IMR-90 (cell line): Measurements from ENCODE around the gene STX2. TPM values are rescaled to one million over a fixed set of nuclear protein-coding genes. Genes with fewer than 3 reads are reported as not detected.
A peak's percentile ranks its signal among the peaks of the same experiment; 100 is the strongest.

Experiments used
- ATAC-seq: fragments of 200-7000 bp; cut with Tn5 transposase; 2 replicates; pipeline ENCODE4 v1.9.1; 2020; ENCODE audit warnings: low read depth, mild to moderate bottlenecking, moderate library complexity
- BruUV-seq: library from RNA; stranded (reverse); fragments of 400-500 nt; replicated peaks from 2 replicates; lab custom pipeline; 2021; lab: Mats Ljungman, UMichigan
- CTCF ChIA-PET: fragments of 300-600 bp; formaldehyde crosslinking; extraction: SDS; loops from one replicate; lab custom pipeline; 2021; ENCODE audit warnings: antibody characterized with exemption; lab: Yijun Ruan, JAX
- POLR2A ChIA-PET: fragments of 300-600 bp; sonication (Branson Sonifier 250); formaldehyde crosslinking; loops from one replicate; lab custom pipeline; 2022; ENCODE audit warnings: antibody characterized with exemption; ENCODE audit not compliant: unreplicated experiment; lab: Charles Lee
- DNase-seq: peaks from one replicate; pipeline ENCODE4 v3.0.0; 2013
- H2AFZ ChIP-seq: replicated peaks from 2 replicates; pipeline ENCODE3; 2013; ENCODE audit warnings: low read length, mild to moderate bottlenecking; ENCODE audit not compliant: poor library complexity
- H2AK5ac ChIP-seq: 2 replicates; pipeline ENCODE4 v1.6.1; 2013; ENCODE audit warnings: low read depth, low read length, inconsistent platforms
- H2AK9ac ChIP-seq: replicated peaks from 2 replicates; pipeline ENCODE3; 2013; ENCODE audit warnings: mild to moderate bottlenecking, low read depth, low read length, moderate library complexity; ENCODE audit not compliant: poor library complexity
- H2BK120ac ChIP-seq: 2 replicates; pipeline ENCODE4 v1.6.1; 2013; ENCODE audit warnings: low read depth, low read length, inconsistent platforms
- H2BK15ac ChIP-seq: 3 replicates; pipeline ENCODE4 v1.6.1; 2013; ENCODE audit warnings: low read depth, low read length, inconsistent platforms
- H2BK20ac ChIP-seq: 2 replicates; pipeline ENCODE4 v1.6.1; 2013; ENCODE audit warnings: low read depth, mild to moderate bottlenecking, inconsistent platforms, low read length, moderate library complexity
- H2BK5ac ChIP-seq: 2 replicates; pipeline ENCODE4 v1.6.1; 2013; ENCODE audit warnings: mild to moderate bottlenecking, low read depth, low read length, inconsistent platforms; ENCODE audit not compliant: poor library complexity, severe bottlenecking
- H3K14ac ChIP-seq: replicated peaks from 2 replicates; pipeline ENCODE4 v1.6.1; 2013; ENCODE audit warnings: low read depth, low read length, inconsistent platforms
- H3K18ac ChIP-seq: 2 replicates; pipeline ENCODE4 v1.6.1; 2013; ENCODE audit warnings: low read depth, low read length, control low read depth
- H3K23ac ChIP-seq: 2 replicates; pipeline ENCODE4 v1.6.1; 2013; ENCODE audit warnings: low read depth, low read length, inconsistent platforms
- H3K27ac ChIP-seq: 2 replicates; pipeline ENCODE4 v1.5.1; 2013; ENCODE audit warnings: mild to moderate bottlenecking, control low read depth, low read length; ENCODE audit not compliant: insufficient read depth
- H3K27me3 ChIP-seq: 2 replicates; pipeline ENCODE4 v1.6.1; 2013; ENCODE audit warnings: low read length; ENCODE audit not compliant: control insufficient read depth, insufficient read depth
- H3K36me3 ChIP-seq: 2 replicates; pipeline ENCODE4 v1.6.1; 2013; ENCODE audit warnings: low read length, mixed read lengths; ENCODE audit not compliant: control insufficient read depth, insufficient read depth
- H3K4ac ChIP-seq: 2 replicates; pipeline ENCODE4 v1.6.1; 2013; ENCODE audit warnings: low read depth, low read length, inconsistent platforms
- H3K4me1 ChIP-seq: 2 replicates; pipeline ENCODE4 v1.6.1; 2013; ENCODE audit warnings: low read length, mixed read lengths; ENCODE audit not compliant: control insufficient read depth, insufficient read depth
- H3K4me2 ChIP-seq: 2 replicates; pipeline ENCODE4 v1.6.1; 2013; ENCODE audit warnings: low read depth, mild to moderate bottlenecking, control low read depth, low read length, moderate library complexity
- H3K4me3 ChIP-seq: 2 replicates; pipeline ENCODE4 v1.5.1; 2013; ENCODE audit warnings: low read depth, mild to moderate bottlenecking, control low read depth, low read length, moderate library complexity; ENCODE audit not compliant: insufficient read depth
- H3K56ac ChIP-seq: 2 replicates; pipeline ENCODE4 v1.6.1; 2013; ENCODE audit warnings: low read length, inconsistent platforms; ENCODE audit not compliant: insufficient read depth; ENCODE audit errors: extremely low read depth
- H3K79me1 ChIP-seq, 2 experiments: 2 replicates each; pipeline ENCODE4 v1.6.1; 2013; ENCODE audit warnings: low read length in 2 of 2, inconsistent platforms in 1 of 2, low read depth in 1 of 2
- H3K9ac ChIP-seq: 2 replicates; pipeline ENCODE4 v1.6.1; 2013; ENCODE audit warnings: low read depth, low read length, control low read depth
- H3K9me1 ChIP-seq: 2 replicates; pipeline ENCODE4 v1.6.1; 2013; ENCODE audit warnings: low read length, inconsistent platforms; ENCODE audit not compliant: insufficient read depth
- H3K9me3 ChIP-seq: 2 replicates; pipeline ENCODE4 v1.6.1; 2013; ENCODE audit warnings: low read length; ENCODE audit not compliant: control insufficient read depth, insufficient read depth
- H4K20me1 ChIP-seq: 2 replicates; pipeline ENCODE4 v1.6.1; 2013; ENCODE audit warnings: low read length, inconsistent platforms; ENCODE audit not compliant: insufficient read depth
- H4K5ac ChIP-seq: 2 replicates; pipeline ENCODE4 v1.6.1; 2013; ENCODE audit warnings: mild to moderate bottlenecking, low read depth, low read length, control low read depth
- H4K8ac ChIP-seq, 2 experiments: 2 replicates each; pipeline ENCODE4 v1.6.1; 2013; ENCODE audit warnings: low read depth in 2 of 2, low read length in 2 of 2, control low read depth in 1 of 2, inconsistent platforms in 1 of 2
- H4K91ac ChIP-seq: 2 replicates; pipeline ENCODE4 v1.6.1; 2013; ENCODE audit warnings: low read depth, low read length, inconsistent platforms; ENCODE audit not compliant: insufficient read depth
- BHLHE40 ChIP-seq: fragments of 150-350 bp; IDR thresholded peaks from 2 replicates; pipeline ENCODE4 v1.6.1; 2016; ENCODE audit warnings: mild to moderate bottlenecking, low read depth, low read length
- CEBPB ChIP-seq: IDR thresholded peaks from 2 replicates; pipeline ENCODE4 v1.6.1; 2012; ENCODE audit warnings: low read depth, low read length, improper control_type of control experiment
- CHD1 ChIP-seq: IDR thresholded peaks from 2 replicates; pipeline ENCODE4 v1.6.1; 2012; ENCODE audit warnings: low read depth, low read length, improper control_type of control experiment
- FOS ChIP-seq: fragments of 150-350 bp; IDR thresholded peaks from 2 replicates; pipeline ENCODE4 v1.6.1; 2016; ENCODE audit warnings: low read depth, low read length
- MAFK ChIP-seq: IDR thresholded peaks from 2 replicates; pipeline ENCODE4 v1.6.1; 2012; ENCODE audit warnings: low read depth, low read length, improper control_type of control experiment
- MAZ ChIP-seq: IDR thresholded peaks from 2 replicates; pipeline ENCODE4 v1.6.1; 2012; ENCODE audit warnings: low read depth, mild to moderate bottlenecking, low read length, improper control_type of control experiment, moderate library complexity, borderline replicate concordance
- NFE2L2 ChIP-seq: fragments of 150-350 bp; IDR thresholded peaks from 2 replicates; pipeline ENCODE4 v1.6.1; 2016; ENCODE audit warnings: low read depth, mild to moderate bottlenecking, low read length
- RAD21 ChIP-seq: IDR thresholded peaks from 2 replicates; pipeline ENCODE4 v1.6.1; 2012; ENCODE audit warnings: low read length, improper control_type of control experiment
- RCOR1 ChIP-seq: IDR thresholded peaks from 2 replicates; pipeline ENCODE4 v1.6.1; 2012; ENCODE audit warnings: mild to moderate bottlenecking, low read length, improper control_type of control experiment; ENCODE audit not compliant: insufficient replicate concordance
- WGBS, 2 experiments: methylation state at CpG; one replicate each; pipeline versions ENCODE4 v1.1.5 to v1.1.7; 2013; ENCODE audit warnings: missing lambda C conversion rate in 2 of 2; ENCODE audit not compliant: insufficient read length in 1 of 2; ENCODE audit errors: extremely low coverage in 2 of 2; 5-methylcytosine and 5-hydroxymethylcytosine counted together
- dilution Hi-C: fragments of 300-500 bp; cut with HindIII; formaldehyde crosslinking; loops from one replicate; pipeline ENCODE4 v1.14.3; 2018; ENCODE audit warnings: low sequenced_read_pairs; ENCODE audit not compliant: unreplicated experiment
- in situ Hi-C: fragments of 300-500 bp; cut with MboI; formaldehyde crosslinking; loops from 3 replicates; pipeline ENCODE4 v1.14.3; 2019; ENCODE audit warnings: low sequenced_read_pairs, inconsistent platforms, mixed read lengths
- intact Hi-C: fragments of 100-400 bp; cut with micrococcal nuclease; formaldehyde crosslinking; loops from 2 replicates; pipeline ENCODE4 v1.10.0; 2022
- polyA plus RNA-seq, 3 experiments: library from polyadenylated mRNA; depleted of rRNA; stranded (reverse); fragments of >200 nt; gene quantifications; 2 replicates each; pipeline ENCODE4 v1.2.3, GENCODE V29; 2012; ENCODE audit warnings: low replicate concordance in 1 of 3
- total RNA-seq: library from RNA; depleted of rRNA; stranded (reverse); fragments of >200 nt; gene quantifications from 2 replicates; pipeline ENCODE4 v1.2.3, GENCODE V29; 2012
- TF ChIP-seq, protein P1 (sequence below): conservative IDR thresholded peaks from 2 replicates; pipeline ENCODE4 v1.5.1; 2012; ENCODE audit warnings: mild to moderate bottlenecking, low read depth, low read length, improper control_type of control experiment
- TF ChIP-seq, protein P2 (sequence below): fragments of 150-350 bp; IDR thresholded peaks from 2 replicates; pipeline ENCODE4 v1.6.1; 2017; ENCODE audit warnings: mild to moderate bottlenecking, antibody characterized with exemption, low read length, low read depth

The STX2 gene
- total and polyA plus RNA-seq, 2 of the 4 experiments (the other 2 are of a cell fraction) = 26.9 to 32.5 TPM

GRCh38 chr12:130809791-130810190 is 29.3 kb downstream of the STX2 start:
- H3K27me3 ChIP-seq = no peaks in the 10 kb centered on the region
- intact Hi-C loops = no loop called here
- H3K56ac ChIP-seq = no peak overlapping the region
- no peaks in the 10 kb centered on the region; the same call in 1 of the 2 replicates for H3K9me1 ChIP-seq
- no peak overlapping the region for H2AFZ ChIP-seq
- DNase-seq (no peak), ATAC-seq (no peak)
- H2BK20ac ChIP-seq = no peak overlapping the region
- BruUV-seq = TSS peak; percentile 27
- H3K27ac ChIP-seq = no peak overlapping the region
- in situ Hi-C loops = loop anchor here (25.0 kb wide), 1 partner anchor 903 kb away; the partner anchor contains the start of gene SFSWAP
- H3K9me3 ChIP-seq = no peaks in the 10 kb centered on the region
- no peak overlapping the region for H3K23ac ChIP-seq
- CTCF ChIA-PET = no interaction called here
- peaks cover 4 to 11% of the 10 kb centered on the region in 2 experiments; a peak in 3 of 4 replicates for H3K79me1 ChIP-seq
- POLR2A ChIA-PET = no interaction called here
- H2BK120ac ChIP-seq = no peak overlapping the region
- no peak overlapping the region for H3K9ac ChIP-seq
- no peak overlapping the region for H3K4ac ChIP-seq
- H4K91ac ChIP-seq = no peak overlapping the region
- H4K20me1 ChIP-seq = no peaks in the 10 kb centered on the region
- H2AK9ac ChIP-seq = no peak overlapping the region
- no peak overlapping the region for H2AK5ac ChIP-seq
- H4K8ac ChIP-seq = no peak overlapping the region
- TF ChIP-seq NFE2L2 (no peak), CEBPB (no peak), FOS (no peak), MAZ (no peak), RCOR1 (no peak), MAFK (no peak), BHLHE40 (no peak), CHD1 (no peak), RAD21 (no peak)
- TF ChIP-seq, protein P1, sequence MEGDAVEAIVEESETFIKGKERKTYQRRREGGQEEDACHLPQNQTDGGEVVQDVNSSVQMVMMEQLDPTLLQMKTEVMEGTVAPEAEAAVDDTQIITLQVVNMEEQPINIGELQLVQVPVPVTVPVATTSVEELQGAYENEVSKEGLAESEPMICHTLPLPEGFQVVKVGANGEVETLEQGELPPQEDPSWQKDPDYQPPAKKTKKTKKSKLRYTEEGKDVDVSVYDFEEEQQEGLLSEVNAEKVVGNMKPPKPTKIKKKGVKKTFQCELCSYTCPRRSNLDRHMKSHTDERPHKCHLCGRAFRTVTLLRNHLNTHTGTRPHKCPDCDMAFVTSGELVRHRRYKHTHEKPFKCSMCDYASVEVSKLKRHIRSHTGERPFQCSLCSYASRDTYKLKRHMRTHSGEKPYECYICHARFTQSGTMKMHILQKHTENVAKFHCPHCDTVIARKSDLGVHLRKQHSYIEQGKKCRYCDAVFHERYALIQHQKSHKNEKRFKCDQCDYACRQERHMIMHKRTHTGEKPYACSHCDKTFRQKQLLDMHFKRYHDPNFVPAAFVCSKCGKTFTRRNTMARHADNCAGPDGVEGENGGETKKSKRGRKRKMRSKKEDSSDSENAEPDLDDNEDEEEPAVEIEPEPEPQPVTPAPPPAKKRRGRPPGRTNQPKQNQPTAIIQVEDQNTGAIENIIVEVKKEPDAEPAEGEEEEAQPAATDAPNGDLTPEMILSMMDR = no peak
- TF ChIP-seq, protein P2, sequence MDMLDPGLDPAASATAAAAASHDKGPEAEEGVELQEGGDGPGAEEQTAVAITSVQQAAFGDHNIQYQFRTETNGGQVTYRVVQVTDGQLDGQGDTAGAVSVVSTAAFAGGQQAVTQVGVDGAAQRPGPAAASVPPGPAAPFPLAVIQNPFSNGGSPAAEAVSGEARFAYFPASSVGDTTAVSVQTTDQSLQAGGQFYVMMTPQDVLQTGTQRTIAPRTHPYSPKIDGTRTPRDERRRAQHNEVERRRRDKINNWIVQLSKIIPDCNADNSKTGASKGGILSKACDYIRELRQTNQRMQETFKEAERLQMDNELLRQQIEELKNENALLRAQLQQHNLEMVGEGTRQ = no peak
- H3K4me3 ChIP-seq = no peak overlapping the region
- dilution Hi-C loops = no loop called here
- H3K14ac ChIP-seq = no peak overlapping the region
- no peak overlapping the region for H3K18ac ChIP-seq
- no CpG with 5 or more reads among the region's 6 CpGs for WGBS, 2 experiments
- no peak overlapping the region for H2BK5ac ChIP-seq
- no peak overlapping the region for H3K4me2 ChIP-seq
- peaks cover 48% of the 10 kb centered on the region for H3K36me3 ChIP-seq
- no peak overlapping the region for H2BK15ac ChIP-seq
- H3K4me1 ChIP-seq = no peaks in the 10 kb centered on the region
- H4K5ac ChIP-seq = no peak overlapping the region
